MCF 10A (cell line): ENCODE measurements around the gene NSF. TPM values are rescaled to one million over a fixed set of nuclear protein-coding genes. Genes with fewer than 3 reads are reported as not detected.
"Not testable (repeated sequence)": the region's sequence is repeated elsewhere in the genome, so short reads cannot be mapped to it uniquely, and the experiment has no call there.

ENCODE experiments used
- BruUV-seq: library from RNA; stranded (reverse); fragments of 400-500 nt; replicated peaks from 2 replicates; lab custom pipeline; 2021; lab: Mats Ljungman, UMichigan
- CTCF ChIA-PET: fragments of 300-600 bp; sonication (Branson Sonifier 250); formaldehyde crosslinking; extraction: SDS; loops from one replicate; lab custom pipeline; 2021; ENCODE audit warnings: antibody characterized with exemption, inconsistent platforms; lab: Yijun Ruan, JAX
- POLR2A ChIA-PET: fragments of 300-600, 350-650 bp; sonication (Branson Sonifier 250); formaldehyde crosslinking; extraction: SDS; loops from one replicate; lab custom pipeline; 2020; ENCODE audit warnings: antibody characterized with exemption, inconsistent platforms; lab: Yijun Ruan, JAX
- DNase-seq: peaks from one replicate; pipeline ENCODE4 v3.0.0-alpha.2; 2018; ENCODE audit not compliant: unreplicated experiment
- H3K27ac Mint-ChIP-seq: one replicate; pipeline ENCODE4 v1.8.0; 2022; ENCODE audit warnings: mild to moderate bottlenecking, low read depth, mixed read lengths; ENCODE audit not compliant: unreplicated experiment
- H3K27me3 Mint-ChIP-seq: one replicate; pipeline ENCODE4 v1.8.0; 2022; ENCODE audit warnings: mixed read lengths; ENCODE audit not compliant: insufficient read depth, unreplicated experiment
- H3K36me3 Mint-ChIP-seq: one replicate; pipeline ENCODE4 v1.8.0; 2022; ENCODE audit warnings: mild to moderate bottlenecking, moderate library complexity, mixed read lengths; ENCODE audit not compliant: insufficient read depth, unreplicated experiment
- H3K4me1 Mint-ChIP-seq: one replicate; pipeline ENCODE4 v1.8.0; 2022; ENCODE audit warnings: mixed read lengths; ENCODE audit not compliant: insufficient read depth, unreplicated experiment
- H3K4me3 Mint-ChIP-seq: one replicate; pipeline ENCODE4 v1.8.0; 2022; ENCODE audit warnings: mild to moderate bottlenecking, moderate library complexity, mixed read lengths; ENCODE audit not compliant: unreplicated experiment
- H3K9me3 Mint-ChIP-seq: one replicate; pipeline ENCODE4 v1.8.0; 2022; ENCODE audit warnings: mixed read lengths; ENCODE audit not compliant: unreplicated experiment
- intact Hi-C: fragments of 100-400 bp; cut with micrococcal nuclease; formaldehyde crosslinking; loops from 2 replicates; pipeline ENCODE4 v1.14.1; 2022
- total RNA-seq: library from RNA; stranded (reverse); gene quantifications from 2 replicates; pipeline ENCODE4 v1.2.3, GENCODE V29; 2022
- TF ChIP-seq, protein P1 (sequence below): fragments of 200-600 bp; IDR thresholded peaks from one replicate; pipeline ENCODE4 v1.8.0; 2022; ENCODE audit warnings: antibody characterized with exemption, mild to moderate bottlenecking; ENCODE audit not compliant: unreplicated experiment

The NSF gene
- total RNA-seq, 1 experiment from 2014 or later: 21.1 TPM

DNA sequence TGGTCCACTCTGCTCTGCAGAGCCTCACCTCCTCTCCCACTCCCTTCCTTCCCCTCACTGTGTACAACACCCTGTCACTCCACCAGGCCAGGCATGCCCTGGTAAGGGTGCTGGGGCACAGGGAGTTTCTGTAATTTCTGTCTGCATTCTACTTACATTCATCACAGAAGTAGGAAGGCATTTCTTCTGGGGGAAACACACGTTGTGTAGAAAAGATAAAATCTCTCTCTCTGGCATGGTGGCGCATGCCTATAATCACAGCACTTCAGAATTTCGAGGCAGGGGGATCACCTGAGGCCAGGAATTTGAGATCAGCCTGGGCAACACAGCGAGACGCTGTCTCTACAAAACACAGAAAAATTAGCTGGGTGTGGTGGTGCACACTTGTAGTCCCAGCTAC is 201.1 kb downstream of the NSF start:
- no peak overlapping the region for H3K4me3 Mint-ChIP-seq
- peaks cover 26% of the 10 kb centered on the region for H3K27me3 Mint-ChIP-seq
- DNase-seq: no peak
- ChIA-PET POLR2A (no interaction called here), CTCF (no interaction called here)
- intact Hi-C loops: no loop called here
- H3K27ac Mint-ChIP-seq: no peak overlapping the region
- H3K4me1 Mint-ChIP-seq: peaks cover 7% of the 10 kb centered on the region
- H3K36me3 Mint-ChIP-seq: no peaks in the 10 kb centered on the region
- TF ChIP-seq, protein P1, sequence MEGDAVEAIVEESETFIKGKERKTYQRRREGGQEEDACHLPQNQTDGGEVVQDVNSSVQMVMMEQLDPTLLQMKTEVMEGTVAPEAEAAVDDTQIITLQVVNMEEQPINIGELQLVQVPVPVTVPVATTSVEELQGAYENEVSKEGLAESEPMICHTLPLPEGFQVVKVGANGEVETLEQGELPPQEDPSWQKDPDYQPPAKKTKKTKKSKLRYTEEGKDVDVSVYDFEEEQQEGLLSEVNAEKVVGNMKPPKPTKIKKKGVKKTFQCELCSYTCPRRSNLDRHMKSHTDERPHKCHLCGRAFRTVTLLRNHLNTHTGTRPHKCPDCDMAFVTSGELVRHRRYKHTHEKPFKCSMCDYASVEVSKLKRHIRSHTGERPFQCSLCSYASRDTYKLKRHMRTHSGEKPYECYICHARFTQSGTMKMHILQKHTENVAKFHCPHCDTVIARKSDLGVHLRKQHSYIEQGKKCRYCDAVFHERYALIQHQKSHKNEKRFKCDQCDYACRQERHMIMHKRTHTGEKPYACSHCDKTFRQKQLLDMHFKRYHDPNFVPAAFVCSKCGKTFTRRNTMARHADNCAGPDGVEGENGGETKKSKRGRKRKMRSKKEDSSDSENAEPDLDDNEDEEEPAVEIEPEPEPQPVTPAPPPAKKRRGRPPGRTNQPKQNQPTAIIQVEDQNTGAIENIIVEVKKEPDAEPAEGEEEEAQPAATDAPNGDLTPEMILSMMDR: no peak
- H3K9me3 Mint-ChIP-seq: no peaks in the 10 kb centered on the region
- BruUV-seq: no TSS peak

DNA sequence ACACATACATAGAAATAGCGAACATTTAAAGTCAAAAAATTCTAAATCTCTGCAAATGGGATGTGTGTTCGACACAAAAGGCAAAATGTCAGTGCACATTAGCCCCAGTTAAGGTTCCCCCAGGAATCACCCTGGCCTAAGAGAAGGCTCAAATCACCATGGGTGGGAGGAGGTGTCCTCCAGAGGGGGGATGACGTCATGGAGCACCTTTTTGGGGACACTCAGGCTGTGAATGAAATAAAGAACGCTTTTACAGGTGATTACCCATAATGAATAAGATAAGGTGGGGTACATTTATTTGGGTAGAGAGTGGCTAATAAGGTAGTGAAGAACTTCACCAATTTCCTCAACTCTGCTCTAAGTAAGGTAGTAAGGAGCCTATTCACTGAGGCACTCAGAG is 201.6 kb downstream of the NSF start:
- ChIA-PET POLR2A (no interaction called here), CTCF (no interaction called here)
- H3K27ac Mint-ChIP-seq: no peak overlapping the region
- DNase-seq: no peak
- H3K4me1 Mint-ChIP-seq: peaks cover 7% of the 10 kb centered on the region
- H3K9me3 Mint-ChIP-seq: no peaks in the 10 kb centered on the region
- TF ChIP-seq, protein P1: no peak
- H3K36me3 Mint-ChIP-seq: no peaks in the 10 kb centered on the region
- H3K27me3 Mint-ChIP-seq: peaks cover 26% of the 10 kb centered on the region
- no peak overlapping the region for H3K4me3 Mint-ChIP-seq
- BruUV-seq: no TSS peak
- intact Hi-C loops: no loop called here

- H3K36me3 Mint-ChIP-seq, H3K4me3 Mint-ChIP-seq, H3K9me3 Mint-ChIP-seq, BruUV-seq, DNase-seq, POLR2A ChIA-PET, H3K4me1 Mint-ChIP-seq, intact Hi-C loops, H3K27ac Mint-ChIP-seq: not testable (repeated sequence)
- CTCF ChIA-PET: interaction anchor here (0.5 kb wide), 1 partner anchor 8 kb away, joined by 3 read pairs; no protein-coding TSS in a partner anchor
- H3K27me3 Mint-ChIP-seq: peaks cover 26% of the 10 kb centered on the region
Measured at GRCh38 chr17:46793023-46793422, 202.6 kb downstream of the NSF start.

- no peak overlapping the region for H3K4me3 Mint-ChIP-seq
Measured at GRCh38 chr17:46793541-46793940, 203.1 kb downstream of the NSF start.

More at GRCh38 chr17:46793541-46793940, 203.1 kb downstream of the NSF start:
- no peaks in the 10 kb centered on the region for H3K36me3 Mint-ChIP-seq
- H3K9me3 Mint-ChIP-seq: no peaks in the 10 kb centered on the region
- H3K4me1 Mint-ChIP-seq: peaks cover 7% of the 10 kb centered on the region
- TF ChIP-seq, protein P1: no peak
- DNase-seq: no peak
- ChIA-PET CTCF (interaction anchor here (0.8 kb wide), 1 partner anchor 12 kb away, joined by 4 read pairs; no protein-coding TSS in a partner anchor), POLR2A (no interaction called here)
- H3K27ac Mint-ChIP-seq: no peak overlapping the region
- peaks cover 26% of the 10 kb centered on the region for H3K27me3 Mint-ChIP-seq
- intact Hi-C loops: no loop called here
- BruUV-seq: no TSS peak
